ENCODE results near the gene TUFT1. TPM values are rescaled to one million over a fixed set of nuclear protein-coding genes. Genes with fewer than 3 reads are reported as not detected.

The TUFT1 gene
- total and polyA plus RNA-seq, 10 of the 15 experiments (the other 5 are each of a cell fraction or from before 2014, with no cell fraction given) = 0.08 to 4.3 (median 3.2) TPM

- TF ChIP-seq, protein P1, sequence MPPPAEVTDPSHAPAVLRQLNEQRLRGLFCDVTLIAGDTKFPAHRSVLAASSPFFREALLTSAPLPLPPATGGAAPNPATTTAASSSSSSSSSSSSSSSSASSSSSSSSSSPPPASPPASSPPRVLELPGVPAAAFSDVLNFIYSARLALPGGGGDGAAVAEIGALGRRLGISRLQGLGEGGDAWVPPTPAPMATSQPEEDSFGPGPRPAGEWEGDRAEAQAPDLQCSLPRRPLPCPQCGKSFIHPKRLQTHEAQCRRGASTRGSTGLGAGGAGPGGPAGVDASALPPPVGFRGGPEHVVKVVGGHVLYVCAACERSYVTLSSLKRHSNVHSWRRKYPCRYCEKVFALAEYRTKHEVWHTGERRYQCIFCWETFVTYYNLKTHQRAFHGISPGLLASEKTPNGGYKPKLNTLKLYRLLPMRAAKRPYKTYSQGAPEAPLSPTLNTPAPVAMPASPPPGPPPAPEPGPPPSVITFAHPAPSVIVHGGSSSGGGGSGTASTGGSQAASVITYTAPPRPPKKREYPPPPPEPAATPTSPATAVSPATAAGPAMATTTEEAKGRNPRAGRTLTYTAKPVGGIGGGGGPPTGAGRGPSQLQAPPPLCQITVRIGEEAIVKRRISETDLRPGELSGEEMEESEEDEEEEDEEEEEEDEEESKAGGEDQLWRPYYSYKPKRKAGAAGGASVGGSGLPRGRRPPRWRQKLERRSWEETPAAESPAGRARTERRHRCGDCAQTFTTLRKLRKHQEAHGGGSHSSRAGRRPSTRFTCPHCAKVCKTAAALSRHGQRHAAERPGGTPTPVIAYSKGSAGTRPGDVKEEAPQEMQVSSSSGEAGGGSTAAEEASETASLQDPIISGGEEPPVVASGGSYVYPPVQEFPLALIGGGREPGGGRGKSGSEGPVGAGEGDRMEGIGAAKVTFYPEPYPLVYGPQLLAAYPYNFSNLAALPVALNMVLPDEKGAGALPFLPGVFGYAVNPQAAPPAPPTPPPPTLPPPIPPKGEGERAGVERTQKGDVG (CRISPR knock-in tag; IDR thresholded peaks at IDR 0.05) = no peak
- TF ChIP-seq ZNF217 (IDR thresholded peaks at IDR 0.05) = no peak
These were observed 6.2 kb upstream of the TUFT1 start (continued) for GRCh38 chr1:151533870-151534269.

GRCh38 chr1:151534662-151535278, 5.3 kb upstream of the TUFT1 start:
- Histone ChIP-seq H3K27me3 (replicated peaks in 1 of 2; ENCODE audit: control insufficient read depth in 2 of 2, insufficient read depth in 2 of 2, low read length in 1 of 2) (no peaks in the 10 kb centered on the region), H3K4me3 (no peak overlapping the region), H3K9me3 (replicated peaks; ENCODE audit: control insufficient read depth, insufficient read depth, low read length) (no peaks in the 10 kb centered on the region), H3K4me1 (ENCODE audit: control insufficient read depth, insufficient read depth, low read length) (peaks cover 6% of the 10 kb centered on the region), H3K36me3 (ENCODE audit: control insufficient read depth in 2 of 2, insufficient read depth in 2 of 2, low read length in 1 of 2) (no peaks in the 10 kb centered on the region), H4K20me1 (ENCODE audit: control insufficient read depth, insufficient read depth) (no peaks in the 10 kb centered on the region), H2AFZ (ENCODE audit: control insufficient read depth, low read depth, low read length) (no peak overlapping the region), H3K9ac (ENCODE audit: control insufficient read depth, insufficient read depth, low read length) (no peak overlapping the region), H3K4me2 (ENCODE audit: control insufficient read depth, insufficient read depth) (no peak overlapping the region), H3K27ac (ENCODE audit: control insufficient read depth, insufficient read depth) (no peak overlapping the region), H3K79me2 (ENCODE audit: control insufficient read depth, insufficient read depth, low read length) (no peaks in the 10 kb centered on the region)
- CTCF ChIA-PET = interaction anchor here (0.8 to 2.6 kb wide), 9 partner anchors 10 to 294 kb away, joined by 3 to 8 read pairs (median 4); no protein-coding TSS in a partner anchor
- WGBS (ENCODE audit: insufficient coverage, insufficient replicate concordance, low lambda C conversion rate, missing lambda C conversion rate) = 51% methylated on average over 12 of the region's 12 CpGs
- ATAC-seq = peak; percentile 91
- in situ Hi-C loops (cut with MboI) (no loop called here), intact Hi-C loops (cut with micrococcal nuclease; ENCODE audit: unreplicated experiment) (loop anchor here (2.0 kb wide), 2 partner anchors 200 to 302 kb away; no protein-coding TSS in a partner anchor)
- RAD21 ChIA-PET (ENCODE audit: unreplicated experiment) = interaction anchor here (1.4 kb wide), 1 partner anchor 91 kb away, joined by 7 read pairs; no protein-coding TSS in a partner anchor
- POLR2A ChIA-PET = no interaction called here
- FAIRE-seq = peak; percentile 78
- SMC1A ChIA-PET (ENCODE audit: uncharacterized antibody, unreplicated experiment) = interaction anchor here (0.6 to 1.4 kb wide), 3 partner anchors 90 to 344 kb away, joined by 3 to 5 read pairs (median 4); no protein-coding TSS in a partner anchor
- no peak for DNase-seq (ENCODE audit: low read depth, low spot score)
- no TSS peak for BruUV-seq (replicated peaks)
- TF ChIP-seq NR2F1 (conservative IDR thresholded peaks at IDR 0.05) (no peak), EGR1 (IDR thresholded peaks at IDR 0.05; ENCODE audit: borderline replicate concordance in 1 of 2, low read depth in 2 of 2, low read length in 2 of 2) (no peak), YY1 (IDR thresholded peaks at IDR 0.05; ENCODE audit: low read depth, low read length) (peak; percentile 70; the same call in 1 of the 2 replicates), CTCF (IDR thresholded peaks at IDR 0.05 in 2 of 3, conservative IDR thresholded peaks at IDR 0.05 in 1 of 3; ENCODE audit: control insufficient read depth in 2 of 3, extremely low read depth in 1 of 3, insufficient read depth in 1 of 3, low read depth in 3 of 3, low read length in 3 of 3) (peak; percentile 83 to 95 (median 92)), HDAC6 (IDR thresholded peaks at IDR 0.05; ENCODE audit: unreplicated experiment) (no peak), RFX5 (IDR thresholded peaks at IDR 0.05; ENCODE audit: low read depth, low read length) (no peak), ETV6 (conservative IDR thresholded peaks at IDR 0.05 in 1 of 2, IDR thresholded peaks at IDR 0.05 in 1 of 2; ENCODE audit: borderline replicate concordance in 1 of 2, low read depth in 1 of 2) (no peak), BACH1 (IDR thresholded peaks at IDR 0.05; ENCODE audit: borderline replicate concordance) (no peak), CREM (IDR thresholded peaks at IDR 0.05; ENCODE audit: low read depth) (peak; percentile 21; the same call in 1 of the 2 replicates), RAD21 (IDR thresholded peaks at IDR 0.05; ENCODE audit: insufficient read depth, low read depth, low read length) (peak; percentile 90), SMC3 (IDR thresholded peaks at IDR 0.05; ENCODE audit: borderline replicate concordance, low read length) (peak; percentile 65; the same call in 1 of the 2 replicates)
- TF ChIP-seq, protein P2, sequence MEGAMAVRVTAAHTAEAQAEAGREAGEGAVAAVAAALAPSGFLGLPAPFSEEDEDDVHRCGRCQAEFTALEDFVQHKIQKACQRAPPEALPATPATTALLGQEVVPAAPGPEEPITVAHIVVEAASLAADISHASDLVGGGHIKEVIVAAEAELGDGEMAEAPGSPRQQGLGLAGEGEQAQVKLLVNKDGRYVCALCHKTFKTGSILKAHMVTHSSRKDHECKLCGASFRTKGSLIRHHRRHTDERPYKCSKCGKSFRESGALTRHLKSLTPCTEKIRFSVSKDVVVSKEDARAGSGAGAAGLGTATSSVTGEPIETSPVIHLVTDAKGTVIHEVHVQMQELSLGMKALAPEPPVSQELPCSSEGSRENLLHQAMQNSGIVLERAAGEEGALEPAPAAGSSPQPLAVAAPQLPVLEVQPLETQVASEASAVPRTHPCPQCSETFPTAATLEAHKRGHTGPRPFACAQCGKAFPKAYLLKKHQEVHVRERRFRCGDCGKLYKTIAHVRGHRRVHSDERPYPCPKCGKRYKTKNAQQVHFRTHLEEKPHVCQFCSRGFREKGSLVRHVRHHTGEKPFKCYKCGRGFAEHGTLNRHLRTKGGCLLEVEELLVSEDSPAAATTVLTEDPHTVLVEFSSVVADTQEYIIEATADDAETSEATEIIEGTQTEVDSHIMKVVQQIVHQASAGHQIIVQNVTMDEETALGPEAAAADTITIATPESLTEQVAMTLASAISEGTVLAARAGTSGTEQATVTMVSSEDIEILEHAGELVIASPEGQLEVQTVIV (IDR thresholded peaks at IDR 0.05; ENCODE audit: borderline replicate concordance, partially characterized antibody) = no peak

Data from GM12878 (cell line).